SK-N-DZ (cell line): ENCODE results near the gene R3HDM4.

Experiments used
- DNase-seq: peaks from one replicate; pipeline ENCODE4 v3.0.0-alpha.2; 2015; ENCODE audit warnings: low spot score

R3HDM4 gene

DNA sequence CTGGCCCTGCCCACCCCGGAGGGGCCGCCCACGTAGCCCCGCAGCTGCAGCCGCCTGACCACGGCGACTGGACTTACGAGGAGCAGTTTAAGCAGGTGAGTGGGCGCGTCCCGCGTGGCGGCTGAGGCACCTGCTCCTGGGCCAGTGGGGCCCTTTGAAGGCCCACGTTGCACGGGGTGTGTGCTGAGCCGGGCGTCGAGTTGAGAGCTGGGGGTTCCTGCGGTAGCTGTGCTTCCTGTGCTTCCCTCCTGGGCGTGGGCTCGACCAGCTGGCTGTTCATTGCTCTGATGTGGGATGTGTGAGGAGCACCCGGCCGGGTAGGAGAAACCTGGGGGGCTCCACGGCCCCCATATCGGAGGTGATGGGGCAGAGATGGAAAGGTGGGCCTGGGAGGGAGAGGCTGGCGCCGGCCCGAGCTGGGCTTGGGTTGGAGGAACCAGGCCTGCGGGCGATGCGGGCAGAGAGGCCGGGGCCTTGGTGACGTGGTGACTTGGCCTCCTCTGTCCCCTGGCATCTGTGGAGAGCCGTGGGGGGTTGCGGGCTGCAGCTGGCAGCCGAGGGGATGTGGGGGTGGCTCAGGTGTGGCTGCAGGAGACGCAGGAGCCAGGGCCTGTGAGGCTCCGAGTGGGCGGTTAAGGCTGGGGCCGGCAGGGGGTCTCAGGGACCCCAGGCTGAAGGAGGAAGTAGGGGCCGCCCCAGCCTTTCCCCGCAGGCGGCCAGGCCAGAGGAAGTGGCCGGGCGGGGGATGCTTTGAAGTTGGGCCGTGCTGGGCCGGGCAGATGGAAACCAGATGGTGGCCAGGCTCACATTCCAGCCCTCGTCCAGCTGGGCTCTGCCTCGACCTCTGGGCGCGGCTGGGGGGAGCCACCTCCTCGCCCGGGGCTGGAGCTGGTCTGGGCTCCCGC lies 19.9 kb upstream of the R3HDM4 start:
- peak; percentile 67 for DNase-seq

DNA sequence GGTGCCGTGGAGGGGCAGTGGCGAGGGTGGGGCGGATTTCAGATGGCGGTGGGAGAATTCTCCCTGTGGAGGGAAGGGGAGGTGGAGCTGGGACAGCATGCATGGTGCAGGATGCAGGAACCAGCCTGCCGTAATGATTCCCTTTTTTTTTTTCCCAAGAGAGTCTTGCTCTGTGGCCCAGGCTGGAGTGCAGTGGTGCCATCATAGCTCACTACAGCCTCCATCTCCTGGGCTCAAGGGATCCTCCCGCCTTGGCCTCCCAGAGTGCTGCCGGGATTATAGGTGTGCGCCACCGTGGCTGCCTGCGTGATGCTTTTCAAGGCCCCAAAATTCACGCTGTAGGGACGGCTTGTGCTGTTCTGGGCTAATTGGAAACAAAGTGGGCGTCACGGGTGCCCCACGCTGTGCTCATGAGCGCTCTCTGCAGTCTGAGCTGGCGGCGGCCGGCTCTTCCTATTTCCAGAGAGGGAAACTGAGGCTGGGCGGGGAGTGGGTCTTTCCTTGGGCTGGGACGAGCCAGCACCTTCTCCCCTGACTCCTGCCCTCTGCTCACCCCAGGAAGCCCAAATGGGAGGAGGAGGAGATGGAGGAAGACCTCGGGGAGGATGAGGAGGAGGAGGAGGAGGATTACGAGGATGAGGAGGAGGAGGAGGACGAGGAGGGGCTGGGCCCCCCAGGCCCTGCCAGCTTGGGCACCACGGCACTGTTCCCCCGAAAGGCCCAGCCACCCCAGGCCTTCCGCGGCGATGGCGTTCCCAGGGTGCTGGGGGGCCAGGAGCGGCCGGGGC lies 19.0 kb upstream of the R3HDM4 start:
- DNase-seq: no peak

DNA sequence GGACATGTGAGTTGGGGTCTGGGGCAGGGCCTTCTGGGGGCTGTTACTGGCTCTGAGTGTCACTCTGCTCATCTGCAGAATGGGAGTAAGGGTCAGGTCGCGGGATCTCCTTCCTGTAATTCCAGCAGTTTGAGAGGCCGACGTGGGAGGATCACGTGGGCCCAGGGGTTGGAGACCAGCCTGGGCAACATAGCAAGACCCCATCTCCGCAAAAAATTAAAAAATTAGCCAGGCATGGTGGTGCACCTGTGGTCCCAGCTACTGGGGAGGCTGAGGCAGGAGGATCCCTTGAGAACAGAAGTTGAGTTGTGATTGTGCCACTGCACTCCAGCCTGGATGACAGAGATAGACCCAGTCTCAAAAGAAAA lies 16.9 kb upstream of the R3HDM4 start:
- DNase-seq: no peak

DNA sequence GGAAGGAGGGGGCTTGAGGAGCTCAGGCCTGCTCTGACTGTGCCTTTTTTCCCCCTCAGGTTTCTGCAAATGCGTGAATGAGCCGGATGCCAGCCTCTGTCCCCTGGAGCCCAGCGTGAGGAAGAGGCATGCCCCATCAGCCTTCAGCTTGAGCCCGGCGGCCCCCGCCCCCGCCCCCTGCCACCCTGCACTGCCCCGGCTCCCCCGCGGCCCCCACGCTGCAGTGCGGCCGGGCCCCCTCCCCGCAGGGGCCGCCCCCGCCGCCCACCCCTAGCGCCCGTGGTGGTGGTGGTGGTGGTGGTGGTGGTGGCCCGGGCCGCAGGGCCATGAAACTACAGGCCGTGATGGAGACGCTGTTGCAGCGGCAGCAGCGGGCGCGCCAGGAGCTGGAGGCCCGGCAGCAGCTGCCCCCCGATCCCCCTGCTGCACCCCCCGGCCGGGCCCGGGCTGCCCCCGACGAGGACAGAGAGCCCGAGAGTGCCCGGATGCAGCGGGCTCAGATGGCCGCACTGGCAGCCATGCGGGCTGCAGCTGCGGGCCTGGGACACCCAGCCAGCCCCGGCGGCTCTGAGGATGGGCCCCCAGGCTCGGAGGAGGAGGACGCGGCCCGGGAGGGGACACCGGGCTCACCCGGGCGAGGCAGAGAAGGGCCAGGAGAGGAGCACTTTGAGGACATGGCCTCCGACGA lies 16.3 kb upstream of the R3HDM4 start:
- DNase-seq: no peak

DNA sequence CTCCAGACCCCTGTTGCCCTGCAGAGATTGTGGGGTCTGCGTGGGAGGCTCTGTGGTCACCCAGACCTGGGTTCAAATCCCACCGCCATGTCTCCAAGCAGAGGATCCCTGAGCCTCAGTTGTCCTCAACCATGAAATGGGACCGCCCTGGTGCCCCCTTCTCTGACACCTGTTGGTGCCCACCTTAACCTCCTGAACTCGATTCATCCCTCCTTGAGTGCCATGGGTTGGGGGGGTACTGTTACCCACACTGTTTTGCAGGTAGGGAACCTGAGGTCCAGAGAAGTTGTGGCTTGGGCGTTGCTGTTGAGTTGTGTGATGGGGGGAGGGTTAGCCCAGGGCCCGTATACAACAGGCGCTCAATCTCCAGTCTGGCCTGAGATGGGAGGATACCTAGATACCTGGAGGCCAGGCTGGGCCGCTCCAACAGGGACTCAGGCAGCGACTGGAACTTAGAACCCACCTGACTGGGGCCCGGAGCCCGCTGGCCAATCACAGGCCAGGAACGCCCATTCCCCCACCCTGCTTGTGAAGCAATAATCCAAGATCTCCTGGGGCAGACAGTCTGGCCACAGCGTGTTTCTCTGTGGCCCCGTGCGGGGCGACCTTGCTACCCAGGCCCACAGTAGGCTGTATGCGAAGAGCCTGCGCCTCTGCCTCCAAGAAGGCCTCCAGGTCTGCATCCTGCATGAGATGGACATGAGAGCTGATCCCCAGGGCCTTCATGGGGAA lies 15.6 kb upstream of the R3HDM4 start:
- no peak for DNase-seq

DNA sequence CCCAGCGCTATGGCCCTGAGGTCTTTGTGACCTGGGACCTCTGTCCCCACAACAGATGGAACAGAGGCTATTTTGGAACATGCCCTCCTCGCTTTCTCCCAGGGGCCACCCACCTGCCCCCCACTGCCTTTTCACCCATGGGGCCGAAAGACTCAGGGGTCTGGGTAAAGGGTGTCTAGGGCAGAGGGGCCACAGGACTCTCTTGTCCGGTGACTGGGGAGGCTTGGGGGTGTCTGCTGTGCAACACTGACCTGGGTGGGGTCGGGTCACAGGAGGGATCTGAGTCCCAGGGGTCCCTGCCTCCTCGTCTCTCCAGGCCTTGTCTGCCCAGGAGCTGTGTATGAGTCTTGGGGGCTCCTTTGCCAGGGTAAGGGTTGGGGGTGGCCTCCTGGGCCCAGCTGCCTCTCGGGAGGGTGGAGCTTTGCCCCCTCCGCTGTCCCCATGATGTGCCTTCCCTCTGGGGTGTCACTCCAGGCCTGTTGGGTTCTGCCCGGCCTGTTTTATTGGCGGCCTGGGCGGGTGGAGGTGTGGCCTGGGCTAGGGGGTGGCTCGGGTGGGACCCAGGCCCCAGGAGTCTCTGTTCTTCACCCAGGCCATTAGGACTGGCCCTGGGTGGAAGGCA lies 14.9 kb upstream of the R3HDM4 start:
- no peak for DNase-seq

DNA sequence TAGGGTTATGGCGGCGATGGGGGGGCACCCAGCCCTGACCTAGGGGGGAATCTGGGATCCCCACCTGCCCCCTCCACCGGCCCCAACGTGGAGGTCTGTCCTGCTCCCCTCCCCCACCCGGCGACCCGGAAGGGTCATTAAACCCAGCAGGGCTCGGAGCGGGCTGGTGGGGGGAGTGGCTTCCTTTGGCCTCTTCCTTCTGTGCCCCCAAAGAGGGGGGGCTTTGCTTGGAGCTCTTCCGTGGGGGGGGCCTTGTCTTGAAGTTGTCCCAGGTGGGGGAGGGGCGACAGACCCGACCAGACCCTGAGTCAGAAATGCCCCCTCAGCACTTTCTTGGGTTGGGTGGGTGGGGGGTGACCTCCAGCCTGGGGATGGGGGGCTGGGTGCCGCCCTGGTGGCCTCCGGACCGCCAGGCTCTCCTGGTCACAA lies 14.3 kb upstream of the R3HDM4 start:
- DNase-seq: no peak

DNA sequence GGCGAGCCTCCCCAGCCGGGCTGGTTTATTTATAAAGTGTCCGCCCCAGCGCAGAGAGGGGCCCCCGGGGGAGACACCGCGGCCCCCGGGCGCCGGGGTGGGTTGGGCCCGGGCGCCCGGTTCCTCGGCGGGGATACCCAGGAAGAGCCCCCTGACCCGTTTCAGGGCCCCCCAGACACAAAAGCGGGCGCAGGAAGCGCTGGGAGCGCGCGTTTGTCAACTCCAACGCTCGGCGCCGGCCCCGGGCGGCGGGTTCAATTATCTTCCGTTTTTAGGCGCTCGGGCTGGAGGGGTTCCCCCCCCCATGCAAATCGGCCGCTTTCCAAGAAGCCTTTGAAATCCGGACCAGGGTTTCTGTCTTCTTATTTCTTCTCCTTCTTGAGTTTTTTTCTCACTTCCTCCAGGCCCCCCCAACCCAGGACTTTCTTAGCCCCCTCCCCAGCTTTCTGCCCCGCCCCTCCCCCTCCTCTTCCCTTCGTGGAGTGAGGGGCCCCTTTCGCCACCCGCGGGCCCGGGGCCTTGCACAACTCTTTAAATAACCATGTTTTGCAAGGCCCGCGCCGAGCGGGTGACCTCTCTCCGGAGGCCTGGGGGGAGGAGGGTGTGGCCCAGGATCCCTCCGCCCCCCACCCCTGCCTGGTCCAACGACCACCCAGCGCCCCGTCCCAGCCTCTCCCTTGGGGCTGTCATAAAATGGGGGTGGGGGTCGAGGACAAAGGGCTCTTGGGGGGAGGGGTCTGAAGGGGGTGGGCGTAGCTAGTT lies 13.8 kb upstream of the R3HDM4 start:
- DNase-seq: no peak

DNA sequence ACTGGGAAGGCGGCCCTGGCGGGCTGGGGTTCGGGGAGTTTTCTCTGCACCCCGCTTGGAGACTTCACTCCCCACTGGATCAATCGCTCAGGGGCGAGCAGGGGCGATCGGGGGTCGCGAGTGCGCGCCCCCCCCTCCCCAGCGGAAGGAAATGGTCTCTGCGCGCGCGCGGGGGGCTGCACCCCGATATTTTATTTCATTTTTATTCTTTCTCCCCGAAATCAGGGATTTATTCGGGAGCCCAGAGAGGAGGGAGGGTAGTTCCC lies 13.2 kb upstream of the R3HDM4 start:
- DNase-seq: no peak

DNA sequence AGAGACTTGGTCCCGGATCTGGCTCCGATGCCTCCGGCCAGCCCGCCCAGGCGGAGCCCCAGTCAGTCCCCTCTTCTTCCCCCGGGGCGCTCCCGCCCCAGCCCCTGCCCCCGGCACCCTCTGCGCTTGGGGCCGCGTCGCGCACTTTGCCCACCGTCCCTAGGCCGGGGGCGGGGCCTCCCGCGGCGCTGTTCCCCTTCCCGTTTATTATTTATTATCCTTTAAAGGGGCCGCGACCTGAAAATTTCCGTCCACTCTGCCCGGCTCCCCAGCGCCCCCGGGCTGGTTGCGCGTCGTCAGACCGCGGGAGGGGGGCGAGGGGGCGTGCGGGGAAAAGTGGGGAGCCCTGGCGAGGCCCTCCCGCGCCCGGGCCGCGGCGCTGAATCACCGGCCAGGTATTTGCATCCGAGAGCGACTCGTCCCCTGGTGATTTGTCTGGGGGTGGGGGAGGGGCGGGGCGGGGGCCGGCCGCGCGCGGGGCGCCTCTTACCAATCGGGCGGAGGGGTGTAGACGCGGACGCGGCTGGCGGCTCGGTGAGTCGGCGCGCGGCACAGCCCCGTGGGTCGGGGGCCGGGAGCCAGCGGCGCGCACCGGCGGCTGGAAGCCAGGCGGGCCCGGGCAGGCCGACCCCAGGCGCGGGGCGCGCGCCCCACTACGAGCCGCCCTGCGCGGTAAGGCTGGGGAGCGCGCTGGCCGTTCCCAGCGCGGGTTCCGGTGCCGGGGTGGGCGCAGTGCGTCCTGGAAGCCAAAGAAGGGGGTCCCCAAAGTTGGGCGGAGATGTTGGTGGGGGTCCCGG lies 12.7 kb upstream of the R3HDM4 start, which contains the start of gene ARID3A:
ARID3A (plus strand) TSS at position 510 of the 797 bp plus-strand sequence. CDS start 3,494 bp downstream, outside the sequence.
- DNase-seq: peak; percentile 95

DNA sequence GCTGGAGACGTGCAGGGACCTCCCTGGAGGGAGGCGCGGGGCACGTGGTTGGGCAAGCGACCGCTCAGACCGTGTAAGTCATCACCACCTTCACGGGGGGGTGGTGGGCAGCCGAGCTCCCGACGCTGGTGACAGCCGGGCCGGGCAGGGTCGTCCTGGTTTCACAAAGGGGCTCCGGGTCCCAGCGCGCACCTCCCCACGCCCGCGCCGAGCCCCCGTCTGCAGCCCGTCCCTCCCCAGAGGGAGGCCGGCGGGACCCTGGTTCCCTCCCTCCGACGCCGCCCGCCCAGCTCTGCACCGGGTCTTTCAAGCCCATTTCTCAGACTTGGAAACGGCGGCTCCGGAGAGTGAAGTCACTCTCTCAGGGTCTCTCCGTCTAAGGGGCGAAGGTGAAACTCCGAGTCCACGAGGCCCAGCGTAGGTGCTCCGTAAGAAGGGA lies 12.1 kb upstream of the R3HDM4 start:
- peak; percentile 75 for DNase-seq

DNA sequence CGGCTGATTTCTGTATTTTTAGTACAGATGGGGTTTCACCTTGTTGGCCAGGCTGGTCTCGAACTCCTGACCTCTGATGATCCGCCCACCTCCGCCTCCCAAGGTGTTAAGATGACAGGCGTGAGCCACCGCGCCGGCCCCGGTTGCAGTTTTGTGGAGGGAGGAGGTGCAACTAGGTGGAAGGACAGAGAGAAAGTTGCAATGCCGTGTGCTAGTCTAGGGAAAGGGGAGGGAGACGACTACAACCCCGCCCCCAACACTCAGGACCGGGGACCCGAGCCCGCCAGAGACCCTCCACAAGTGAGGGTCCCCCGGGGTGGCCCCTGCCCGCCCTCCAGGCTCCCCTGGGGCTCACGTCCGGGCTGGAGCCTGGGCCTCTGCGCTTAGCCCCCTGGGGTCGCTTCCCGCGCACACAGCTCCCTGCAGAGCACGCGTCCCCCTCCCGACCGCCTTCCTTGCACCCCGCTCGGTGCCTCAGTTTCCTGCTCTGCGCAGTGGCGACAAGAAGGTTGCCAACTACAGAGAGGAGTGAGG lies 11.6 kb upstream of the R3HDM4 start:
- peak; percentile 61 for DNase-seq

DNA sequence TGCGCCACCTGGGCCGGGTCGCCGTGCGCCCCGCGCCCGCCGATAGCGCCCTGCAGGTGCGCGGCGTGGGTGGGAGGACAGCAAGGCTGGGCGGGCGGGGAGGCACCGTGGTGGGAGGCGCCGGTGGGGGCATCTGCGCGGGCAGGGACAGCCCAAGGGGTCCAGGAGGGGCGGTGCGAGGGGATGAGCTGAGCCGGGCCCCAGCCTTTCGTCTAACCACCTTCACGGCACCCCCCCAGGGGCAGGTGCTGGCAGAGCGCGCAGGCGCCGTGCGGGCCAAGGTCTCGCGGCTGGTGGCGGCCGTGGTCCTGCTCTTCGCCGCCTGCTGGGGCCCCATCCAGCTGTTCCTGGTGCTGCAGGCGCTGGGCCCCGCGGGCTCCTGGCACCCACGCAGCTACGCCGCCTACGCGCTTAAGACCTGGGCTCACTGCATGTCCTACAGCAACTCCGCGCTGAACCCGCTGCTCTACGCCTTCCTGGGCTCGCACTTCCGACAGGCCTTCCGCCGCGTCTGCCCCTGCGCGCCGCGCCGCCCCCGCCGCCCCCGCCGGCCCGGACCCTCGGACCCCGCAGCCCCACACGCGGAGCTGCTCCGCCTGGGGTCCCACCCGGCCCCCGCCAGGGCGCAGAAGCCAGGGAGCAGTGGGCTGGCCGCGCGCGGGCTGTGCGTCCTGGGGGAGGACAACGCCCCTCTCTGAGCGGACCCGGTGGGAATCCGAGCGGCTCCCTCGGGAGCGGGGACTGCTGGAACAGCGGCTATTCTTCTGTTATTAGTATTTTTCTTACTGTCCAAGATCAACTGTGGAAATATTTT lies 7.2 kb upstream of the R3HDM4 start:
- no peak for DNase-seq

DNA sequence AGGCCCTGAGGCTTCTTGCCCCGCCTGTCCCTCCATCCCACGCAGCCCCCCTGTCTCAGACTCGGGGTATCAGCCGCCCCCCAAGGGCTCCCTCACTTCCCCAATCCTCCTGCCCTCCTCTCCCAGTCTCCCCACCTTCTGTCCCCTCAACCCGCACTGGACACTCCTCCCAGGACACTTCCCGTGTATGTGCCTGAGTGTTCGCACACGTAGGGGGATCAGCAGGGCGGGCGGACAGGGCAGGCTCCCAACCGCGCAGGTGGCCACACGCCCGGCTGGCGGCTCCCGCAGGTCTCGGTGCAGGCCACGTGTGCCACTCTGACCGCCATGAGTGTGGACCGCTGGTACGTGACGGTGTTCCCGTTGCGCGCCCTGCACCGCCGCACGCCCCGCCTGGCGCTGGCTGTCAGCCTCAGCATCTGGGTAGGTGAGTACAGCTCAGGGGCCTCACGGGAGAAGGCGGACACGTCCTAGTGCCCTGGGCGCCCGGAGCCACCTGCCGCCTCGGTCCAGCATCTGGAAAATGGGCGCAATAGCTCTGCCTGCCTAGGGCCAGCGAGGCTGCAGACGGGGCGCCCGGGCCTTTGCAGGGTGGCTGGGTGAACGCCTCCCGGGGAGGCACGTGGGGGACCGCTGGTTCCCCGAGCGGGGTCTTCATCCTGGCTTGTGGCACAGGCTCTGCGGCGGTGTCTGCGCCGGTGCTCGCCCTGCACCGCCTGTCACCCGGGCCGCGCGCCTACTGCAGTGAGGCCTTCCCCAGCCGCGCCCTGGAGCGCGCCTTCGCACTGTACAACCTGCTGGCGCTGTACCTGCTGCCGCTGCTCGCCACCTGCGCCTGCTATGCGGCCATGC lies 6.4 kb upstream of the R3HDM4 start:
- DNase-seq: no peak

DNA sequence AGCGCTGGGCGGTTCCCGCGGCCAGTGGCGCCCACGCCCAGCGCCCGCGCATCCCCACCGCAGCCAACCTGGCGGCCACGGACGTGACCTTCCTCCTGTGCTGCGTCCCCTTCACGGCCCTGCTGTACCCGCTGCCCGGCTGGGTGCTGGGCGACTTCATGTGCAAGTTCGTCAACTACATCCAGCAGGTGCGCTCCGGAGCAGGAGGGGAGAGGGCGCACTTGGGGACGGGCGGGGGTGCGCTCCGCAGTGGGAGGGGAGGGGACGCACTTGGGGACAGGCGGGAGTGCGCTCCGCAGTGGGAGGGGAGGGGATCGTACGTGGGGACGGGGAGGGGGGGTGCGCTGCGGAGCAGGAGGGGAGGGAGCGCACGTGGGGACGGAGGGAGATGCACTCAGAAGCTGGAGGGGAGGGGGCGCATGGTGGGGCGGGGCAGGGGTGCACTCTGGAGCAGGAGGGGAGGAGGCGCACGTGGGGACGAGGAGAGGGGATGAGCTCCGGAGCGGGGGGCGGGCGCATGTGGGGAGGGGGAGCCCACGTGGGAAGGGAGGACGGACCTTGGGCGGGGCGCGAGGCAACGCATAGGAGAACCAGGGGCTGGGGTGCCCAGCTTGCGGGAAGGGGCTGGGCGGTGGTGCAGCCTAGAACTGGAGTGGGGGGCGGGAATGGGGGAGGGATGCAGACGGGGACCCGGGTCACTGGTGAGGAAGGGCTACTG lies 5.6 kb upstream of the R3HDM4 start:
- no peak for DNase-seq

DNA sequence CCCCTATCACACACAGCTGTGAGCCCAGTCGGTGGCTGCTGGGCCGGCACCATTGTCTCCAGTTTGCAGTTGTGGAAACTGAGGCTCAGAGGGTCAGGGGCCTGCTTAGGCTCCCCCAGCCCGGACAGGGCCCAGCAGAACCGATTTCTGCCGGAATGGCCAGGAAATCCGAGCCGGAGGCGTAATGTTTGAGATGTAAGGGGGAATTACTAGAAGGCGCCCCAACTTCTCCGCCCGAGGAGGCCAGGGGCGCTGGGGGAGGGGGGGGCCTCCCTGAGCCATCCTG lies 5.1 kb upstream of the R3HDM4 start:
- no peak for DNase-seq
